Panc1 (cell line): ENCODE measurements around the gene P2RY8. TPM values are rescaled to one million over a fixed set of nuclear protein-coding genes. Genes with fewer than 3 reads are reported as not detected.
"Not testable (repeated sequence)": the region's sequence is repeated elsewhere in the genome, so short reads cannot be mapped to it uniquely, and the experiment has no call there.

Experiments used
- ATAC-seq: fragments of 200-7000 bp; cut with Tn5 transposase; 2 replicates; pipeline ENCODE4 v1.9.1; 2020; ENCODE audit warnings: mild to moderate bottlenecking, moderate library complexity
- BruUV-seq: library from RNA; stranded (reverse); fragments of 400-500 nt; replicated peaks from 2 replicates; lab custom pipeline; 2021; lab: Mats Ljungman, UMichigan
- CTCF ChIA-PET: fragments of 300-600 bp; sonication (Branson Sonifier 250); formaldehyde crosslinking; loops from one replicate; lab custom pipeline; 2022; ENCODE audit warnings: antibody characterized with exemption; lab: Charles Lee
- POLR2A ChIA-PET: fragments of 300-600 bp; sonication (Branson Sonifier 250); formaldehyde crosslinking; loops from one replicate; lab custom pipeline; 2022; ENCODE audit warnings: antibody characterized with exemption; lab: Charles Lee
- DNase-seq: peaks from one replicate; pipeline ENCODE4 v3.0.0-alpha.2; 2010; ENCODE audit warnings: low read depth, low spot score
- H3K27ac ChIP-seq: 2 replicates; pipeline ENCODE4 v1.5.1; 2011; ENCODE audit warnings: mild to moderate bottlenecking, low read length, inconsistent platforms
- H3K27me3 ChIP-seq: fragments of 200-500 bp; sonication (Bioruptor generic); 2 replicates; pipeline ENCODE4 v1.6.0; 2014; ENCODE audit warnings: low read length, inconsistent platforms; ENCODE audit not compliant: control insufficient read depth, insufficient read depth
- H3K36me3 ChIP-seq: fragments of 200-500 bp; sonication (Bioruptor generic); 2 replicates; pipeline ENCODE4 v1.5.1; 2014; ENCODE audit warnings: inconsistent platforms, mild to moderate bottlenecking, low read length, moderate library complexity; ENCODE audit not compliant: control insufficient read depth, insufficient read depth
- H3K4me1 ChIP-seq: 2 replicates; pipeline ENCODE4 v1.5.1; 2011; ENCODE audit warnings: inconsistent platforms, mild to moderate bottlenecking, low read length, moderate library complexity; ENCODE audit not compliant: control insufficient read depth, insufficient read depth
- H3K4me3 ChIP-seq, 2 experiments: 2 replicates each; pipeline ENCODE4 v1.5.1; 2011 to 2012; ENCODE audit warnings: low read depth in 2 of 2, low read length in 2 of 2, mild to moderate bottlenecking in 2 of 2, inconsistent platforms in 1 of 2, moderate library complexity in 1 of 2
- H3K9me3 ChIP-seq: fragments of 200-500 bp; sonication (Bioruptor generic); 2 replicates; pipeline ENCODE4 v1.5.1; 2014; ENCODE audit warnings: low read depth, mild to moderate bottlenecking, inconsistent platforms, low read length, moderate library complexity; ENCODE audit not compliant: control insufficient read depth, insufficient read depth
- CTCF ChIP-seq: fragments of 450-650 bp; IDR thresholded peaks from 2 replicates; pipeline ENCODE4 v1.5.1; 2017; ENCODE audit warnings: mild to moderate bottlenecking
- POLR2AphosphoS5 ChIP-seq: IDR thresholded peaks from 2 replicates; pipeline ENCODE4 v1.6.1; 2012; ENCODE audit warnings: mild to moderate bottlenecking, low read depth, low read length, moderate library complexity
- REST ChIP-seq, 2 experiments: IDR thresholded peaks; 2 replicates each; pipeline ENCODE4 v1.6.1; 2011 to 2012; ENCODE audit warnings: low read depth in 2 of 2, control low read depth in 1 of 2, low read length in 1 of 2, mild to moderate bottlenecking in 1 of 2, moderate library complexity in 1 of 2; ENCODE audit not compliant: insufficient read depth in 1 of 2
- SIN3A ChIP-seq: IDR thresholded peaks from 2 replicates; pipeline ENCODE4 v1.6.1; 2012; ENCODE audit warnings: low read depth, mild to moderate bottlenecking, low read length, moderate library complexity, borderline replicate concordance; ENCODE audit not compliant: insufficient read depth
- TCF7L2 ChIP-seq: IDR thresholded peaks from 2 replicates; pipeline ENCODE4 v1.6.1; 2011; ENCODE audit warnings: mild to moderate bottlenecking, low read depth, low read length, inconsistent platforms
- in situ Hi-C: cut with HindIII; loops from 2 replicates; pipeline ENCODE4 v1.10.0; 2016; ENCODE audit warnings: low sequenced_read_pairs, low pct_unique_long_range_greater_than_20kb
- intact Hi-C: fragments of 100-400 bp; cut with micrococcal nuclease; formaldehyde crosslinking; loops from one replicate; pipeline ENCODE4 v1.10.0; 2022; ENCODE audit not compliant: unreplicated experiment
- total RNA-seq: library from RNA; stranded (reverse); gene quantifications from one replicate; pipeline ENCODE4 v1.2.1, GENCODE V29; 2021; ENCODE audit not compliant: unreplicated experiment

The P2RY8 gene
- total RNA-seq, 1 experiment from 2014 or later = 0.18 TPM

DNA sequence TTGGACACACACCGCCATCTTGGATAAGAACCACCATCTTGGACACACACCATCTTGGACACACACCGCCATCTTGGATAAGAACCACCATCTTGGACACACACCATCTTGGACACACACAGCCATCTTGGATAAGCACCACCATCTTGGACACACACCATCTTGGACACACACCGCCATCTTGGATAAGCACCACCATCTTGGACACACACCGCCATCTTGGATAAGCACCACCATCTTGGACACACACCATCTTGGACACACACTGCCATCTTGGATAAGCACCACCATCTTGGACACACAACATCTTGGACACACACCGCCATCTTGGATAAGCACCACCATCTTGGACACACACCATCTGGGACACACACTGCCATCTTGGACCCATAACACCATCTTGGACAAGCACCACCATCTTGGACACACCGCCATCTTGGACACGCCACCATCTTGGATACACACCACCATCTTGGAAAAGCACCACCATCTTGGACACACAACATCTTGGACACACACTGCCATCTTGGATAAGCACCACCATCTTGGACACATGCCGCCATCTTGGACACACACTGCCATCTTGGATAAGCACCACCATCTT, 88.9 kb downstream of the P2RY8 start:
- in situ Hi-C loops, H3K4me1 ChIP-seq: not testable (repeated sequence)

GRCh38 chrX:1446984-1447968, 89.7 kb downstream of the P2RY8 start:
- H3K4me3 ChIP-seq, H3K9me3 ChIP-seq, H3K4me1 ChIP-seq, CTCF ChIA-PET, DNase-seq, POLR2A ChIA-PET, intact Hi-C loops, ATAC-seq, H3K36me3 ChIP-seq, H3K27ac ChIP-seq, in situ Hi-C loops, H3K27me3 ChIP-seq: not testable (repeated sequence)
- TSS peak; percentile 54 for BruUV-seq

More for the DNA sequence above, 88.9 kb downstream of the P2RY8 start:
- H3K27me3 ChIP-seq, BruUV-seq, ATAC-seq, H3K27ac ChIP-seq, H3K4me3 ChIP-seq, intact Hi-C loops, H3K9me3 ChIP-seq, DNase-seq, POLR2A ChIA-PET, H3K36me3 ChIP-seq, CTCF ChIA-PET: not testable (repeated sequence)

DNA sequence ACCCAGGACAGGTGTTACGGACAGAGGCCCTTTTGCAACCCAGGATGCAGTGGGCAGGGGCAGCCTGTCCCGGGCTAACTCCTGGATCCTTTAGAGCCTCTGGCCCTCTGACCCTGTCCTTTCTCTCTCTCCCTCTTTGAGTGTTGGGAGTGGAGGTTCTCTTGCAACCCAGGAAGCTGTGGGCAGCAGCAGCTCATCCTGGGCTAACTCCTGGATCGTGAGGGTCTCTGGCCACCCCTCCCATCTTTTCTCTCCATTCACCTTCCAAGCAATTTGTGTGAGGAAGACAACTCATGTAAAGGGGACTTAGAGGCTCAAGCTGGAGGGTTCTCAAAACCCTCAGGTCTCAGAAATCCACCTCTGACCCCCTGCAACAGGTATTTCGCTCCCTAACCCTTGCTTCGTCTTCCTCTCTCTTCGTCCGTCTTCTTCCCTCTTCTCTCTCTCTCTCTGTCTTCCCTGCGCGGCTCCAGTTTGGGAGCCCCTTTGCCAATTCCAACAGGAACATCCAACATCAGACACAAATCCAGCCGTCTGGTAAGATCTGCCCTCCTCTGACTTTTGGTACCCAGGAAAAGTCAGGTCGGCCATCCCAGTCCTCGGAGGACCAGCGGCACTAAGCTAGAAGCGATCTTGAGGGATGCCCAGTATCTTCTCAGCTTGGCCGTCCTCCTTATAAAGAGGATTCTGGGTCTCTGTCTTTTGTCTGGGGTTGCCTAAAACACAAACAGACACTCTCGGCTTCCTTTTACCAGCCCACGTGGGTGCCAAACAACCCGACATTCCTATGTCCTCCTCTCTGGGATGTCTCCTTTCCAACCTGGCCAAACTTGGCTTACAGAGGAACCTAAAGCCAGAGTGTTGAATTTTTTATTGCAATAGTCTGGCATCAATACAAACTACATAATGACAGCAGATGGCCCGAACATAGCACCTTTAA, 92.2 kb downstream of the P2RY8 start:
- BruUV-seq = no TSS peak
- CTCF ChIA-PET = no interaction called here
- no peak overlapping the region for H3K4me3 ChIP-seq
- H3K27ac ChIP-seq = no peak overlapping the region
- no peaks in the 10 kb centered on the region for H3K27me3 ChIP-seq
- intact Hi-C loops = no loop called here
- H3K36me3 ChIP-seq = no peaks in the 10 kb centered on the region
- no peaks in the 10 kb centered on the region for H3K4me1 ChIP-seq
- no peak for TF ChIP-seq TCF7L2
- TF ChIP-seq CTCF = no peak
- TF ChIP-seq REST (IDR thresholded peaks at IDR 0.05; ENCODE audit: insufficient read depth in 1 of 2, low read depth in 2 of 2, low read length in 1 of 2) = no peak
- no peak for TF ChIP-seq SIN3A
- TF ChIP-seq POLR2AphosphoS5 = no peak
- POLR2A ChIA-PET = no interaction called here
- DNase-seq (no peak), ATAC-seq (no peak)
- H3K9me3 ChIP-seq = no peaks in the 10 kb centered on the region
- in situ Hi-C loops = no loop called here
